Lung (tissue), 12 donors: ENCODE data around the gene PLD6. TPM values are rescaled to one million over a fixed set of nuclear protein-coding genes. Genes with fewer than 3 reads are reported as not detected.

Source experiments
- ATAC-seq: fragments of 200-7000 bp; cut with Tn5 transposase; one replicate; pipeline ENCODE4 v1.9.1; 2020; ENCODE audit warnings: moderate number of reproducible peaks; ENCODE audit not compliant: insufficient read depth, low FRiP score
- DNase-seq, 3 donors: peaks; one replicate each; pipeline ENCODE4 v3.0.0-alpha.2; 2013 to 2017
- H3K27ac ChIP-seq, 2 donors: one replicate each; pipeline ENCODE4 v1.5.1; 2013; ENCODE audit warnings: mild to moderate bottlenecking in 2 of 2, moderate library complexity in 2 of 2, control low read depth in 1 of 2, inconsistent platforms in 1 of 2, low read depth in 1 of 2, low read length in 1 of 2
- H3K27me3 ChIP-seq, 3 donors: one replicate each; pipeline ENCODE4 v1.5.1; 2013; ENCODE audit warnings: low read length in 2 of 3; ENCODE audit not compliant: control insufficient read depth in 3 of 3, insufficient read depth in 3 of 3
- H3K36me3 ChIP-seq, 4 donors: one replicate each; pipeline ENCODE4 v1.5.1; 2013; ENCODE audit warnings: low read length in 4 of 4, mild to moderate bottlenecking in 1 of 4, moderate library complexity in 1 of 4; ENCODE audit not compliant: control insufficient read depth in 4 of 4, insufficient read depth in 4 of 4
- H3K4me1 ChIP-seq, 5 donors: one replicate each; pipeline ENCODE4 v1.5.1; 2013; ENCODE audit warnings: low read length in 5 of 5, mild to moderate bottlenecking in 2 of 5, moderate library complexity in 1 of 5; ENCODE audit not compliant: control insufficient read depth in 5 of 5, insufficient read depth in 5 of 5
- H3K4me3 ChIP-seq: one replicate; pipeline ENCODE4 v1.5.1; 2013; ENCODE audit warnings: mild to moderate bottlenecking, control low read depth, moderate library complexity
- H3K9ac ChIP-seq, 2 donors: one replicate each; pipeline ENCODE4 v1.5.1; 2013; ENCODE audit warnings: low read length in 2 of 2, control low read depth in 1 of 2; ENCODE audit not compliant: insufficient read depth in 1 of 2
- H3K9me3 ChIP-seq, 4 donors: one replicate each; pipeline ENCODE4 v1.5.1; 2013; ENCODE audit warnings: low read length in 3 of 4, mild to moderate bottlenecking in 1 of 4, moderate library complexity in 1 of 4; ENCODE audit not compliant: control insufficient read depth in 4 of 4, insufficient read depth in 3 of 4
- WGBS, 2 donors: extraction: QIAGEN DNeasy Blood & Tissue Kit; methylation state at CpG; one replicate each; pipeline ENCODE4 v1.1.7; 2013; 5-methylcytosine and 5-hydroxymethylcytosine counted together
- polyA plus RNA-seq, 2 donors: library from polyadenylated mRNA; stranded (reverse); fragments of 200-250 nt; gene quantifications; one replicate each; pipeline ENCODE4 v1.2.1, GENCODE V29; 2013
- total RNA-seq, 2 donors: library from RNA; depleted of rRNA in 1 of 2; stranded (reverse); fragments of >200 nt in 1 of 2; gene quantifications; one replicate each; pipeline ENCODE4 v1.2.1, GENCODE V29; 2014 to 2021
- TF ChIP-seq, protein P1 (sequence below): IDR thresholded peaks from 2 replicates; pipeline ENCODE4 v1.5.1; 2012; ENCODE audit warnings: mild to moderate bottlenecking; ENCODE audit errors: control extremely low read depth, extremely low read depth
- donor health status: control.
- donor health status: control.
- donor health status: Bipolar disorder and iron deficiency.
- donor health status: healthy.
- donor health status: DM: yes; HTN: yes; CAD: no.

PLD6 gene
- total and polyA plus RNA-seq, 4 donors, result 3.2 to 7.7 (median 5.2) TPM

GRCh38 chr17:17232303-17232621 is 26.1 kb upstream of the PLD6 start:
- TF ChIP-seq, protein P1, sequence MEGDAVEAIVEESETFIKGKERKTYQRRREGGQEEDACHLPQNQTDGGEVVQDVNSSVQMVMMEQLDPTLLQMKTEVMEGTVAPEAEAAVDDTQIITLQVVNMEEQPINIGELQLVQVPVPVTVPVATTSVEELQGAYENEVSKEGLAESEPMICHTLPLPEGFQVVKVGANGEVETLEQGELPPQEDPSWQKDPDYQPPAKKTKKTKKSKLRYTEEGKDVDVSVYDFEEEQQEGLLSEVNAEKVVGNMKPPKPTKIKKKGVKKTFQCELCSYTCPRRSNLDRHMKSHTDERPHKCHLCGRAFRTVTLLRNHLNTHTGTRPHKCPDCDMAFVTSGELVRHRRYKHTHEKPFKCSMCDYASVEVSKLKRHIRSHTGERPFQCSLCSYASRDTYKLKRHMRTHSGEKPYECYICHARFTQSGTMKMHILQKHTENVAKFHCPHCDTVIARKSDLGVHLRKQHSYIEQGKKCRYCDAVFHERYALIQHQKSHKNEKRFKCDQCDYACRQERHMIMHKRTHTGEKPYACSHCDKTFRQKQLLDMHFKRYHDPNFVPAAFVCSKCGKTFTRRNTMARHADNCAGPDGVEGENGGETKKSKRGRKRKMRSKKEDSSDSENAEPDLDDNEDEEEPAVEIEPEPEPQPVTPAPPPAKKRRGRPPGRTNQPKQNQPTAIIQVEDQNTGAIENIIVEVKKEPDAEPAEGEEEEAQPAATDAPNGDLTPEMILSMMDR, result no peak
- 85 to 86% methylated on average over 11 of the region's 11 CpGs for WGBS, 2 donors
- Histone ChIP-seq H3K27ac (no peak overlapping the region), H3K27me3 (no peaks in the 10 kb centered on the region), H3K4me3 (no peak overlapping the region), H3K4me1 (peaks cover 0 to 18% (median 7%) of the 10 kb centered on the region in 5 donors), H3K36me3 (peaks cover 2 to 52% (median 18%) of the 10 kb centered on the region in 4 donors), H3K9ac (no peak overlapping the region), H3K9me3 (no peaks in the 10 kb centered on the region)
- ATAC-seq (no peak), DNase-seq (peak in 2 of 3 donors; percentile 36 to 42)

DNA sequence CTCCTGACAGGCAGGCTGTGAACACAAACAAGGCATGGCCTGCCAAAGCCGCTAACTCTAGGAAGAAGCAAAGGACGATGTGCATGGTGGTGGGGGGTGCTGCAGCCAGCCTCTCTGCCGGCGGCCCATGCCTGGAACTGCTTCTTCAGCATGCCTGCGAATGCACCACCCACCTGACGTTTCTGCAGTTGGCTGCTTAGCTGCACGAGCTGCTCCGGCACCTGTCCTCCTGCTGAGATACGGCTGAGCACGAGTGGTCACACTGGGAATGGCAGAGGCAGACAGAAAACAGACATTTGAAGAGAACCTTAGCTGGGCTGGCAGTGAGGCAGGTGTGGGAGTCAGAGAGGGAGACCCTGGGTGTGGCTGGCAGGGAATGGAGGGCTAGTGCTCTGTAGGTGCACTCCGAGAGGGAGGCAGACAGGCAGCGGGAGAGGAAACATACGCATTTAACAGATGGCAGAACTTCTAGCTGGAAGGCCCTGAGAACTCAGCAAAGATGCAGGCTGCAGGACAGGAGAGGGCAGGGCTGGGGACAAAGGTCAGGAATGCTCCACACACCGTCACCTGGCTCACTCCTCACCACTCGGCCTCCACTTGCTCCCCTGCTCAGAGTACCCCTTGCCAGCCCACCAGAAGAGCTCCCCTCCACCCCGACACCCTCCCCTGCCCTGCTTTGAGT is 25.6 kb upstream of the PLD6 start:
- Histone ChIP-seq H3K36me3 (peaks cover 5 to 57% (median 18%) of the 10 kb centered on the region in 4 donors), H3K27ac (no peak overlapping the region), H3K4me3 (no peak overlapping the region), H3K9ac (no peak overlapping the region), H3K27me3 (no peaks in the 10 kb centered on the region), H3K4me1 (peaks cover 0 to 18% (median 7%) of the 10 kb centered on the region in 5 donors), H3K9me3 (no peaks in the 10 kb centered on the region)
- DNase-seq, result no peak
- ATAC-seq, result no peak
- TF ChIP-seq, protein P1, result no peak
- WGBS, 2 donors, result 86 to 90% methylated on average over 16 of the region's 16 CpGs

GRCh38 chr17:17229416-17230384 is 23.6 kb upstream of the PLD6 start:
- H3K27ac ChIP-seq, result no peak overlapping the region
- TF ChIP-seq, protein P1, result no peak
- peaks cover 18 to 74% (median 28%) of the 10 kb centered on the region in 4 donors for H3K36me3 ChIP-seq
- no peak overlapping the region for H3K9ac ChIP-seq
- peaks cover 0 to 5% (median 0%) of the 10 kb centered on the region in 5 donors for H3K4me1 ChIP-seq
- H3K9me3 ChIP-seq, result no peaks in the 10 kb centered on the region
- 91 to 93% methylated on average over 26 of the region's 26 CpGs for WGBS, 2 donors
- H3K27me3 ChIP-seq, result no peaks in the 10 kb centered on the region
- no peak for DNase-seq
- no peak overlapping the region for H3K4me3 ChIP-seq
- no peak for ATAC-seq
